ENCODE measurements around the gene ADCK2. TPM values are rescaled to one million over a fixed set of nuclear protein-coding genes. Genes with fewer than 3 reads are reported as not detected.
"Not testable (repeated sequence)": the region's sequence is repeated elsewhere in the genome, so short reads cannot be mapped to it uniquely, and the experiment has no call there.

Gene ADCK2
- total RNA-seq, 4 donors from 2014 or later: 19.7 to 27.2 (median 23.3) TPM

DNA sequence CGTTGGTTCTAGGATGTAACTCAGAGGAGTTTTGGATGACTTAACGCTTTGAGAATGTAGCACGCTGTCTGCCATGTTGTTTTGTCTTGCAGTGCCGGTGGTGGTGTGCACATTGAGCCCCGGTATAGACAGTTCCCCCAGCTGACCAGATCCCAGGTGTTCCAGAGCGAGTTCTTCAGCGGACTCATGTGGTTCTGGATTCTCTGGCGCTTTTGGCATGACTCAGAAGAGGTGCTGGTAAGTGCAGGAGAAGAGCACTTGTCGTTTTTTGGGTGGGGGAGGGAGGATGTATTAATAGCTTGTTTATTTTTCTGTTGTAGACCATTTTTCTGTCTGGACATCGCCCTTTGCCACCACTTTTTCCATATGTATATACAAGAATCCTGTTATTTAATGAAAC is 30.0 kb downstream of the ADCK2 start:
- no peaks in the 10 kb centered on the region for H3K27me3 ChIP-seq
- no peak overlapping the region for H3K4me3 ChIP-seq
- in situ Hi-C loops (cut with MboI; ENCODE audit: low sequenced_read_pairs in 4 of 4): no loop called here
- no peaks in the 10 kb centered on the region for H3K9me3 ChIP-seq
- ATAC-seq (no peak), DNase-seq (no peak)
- TF ChIP-seq POLR2A (IDR thresholded peaks at IDR 0.05): no peak
- TF ChIP-seq, protein P1, sequence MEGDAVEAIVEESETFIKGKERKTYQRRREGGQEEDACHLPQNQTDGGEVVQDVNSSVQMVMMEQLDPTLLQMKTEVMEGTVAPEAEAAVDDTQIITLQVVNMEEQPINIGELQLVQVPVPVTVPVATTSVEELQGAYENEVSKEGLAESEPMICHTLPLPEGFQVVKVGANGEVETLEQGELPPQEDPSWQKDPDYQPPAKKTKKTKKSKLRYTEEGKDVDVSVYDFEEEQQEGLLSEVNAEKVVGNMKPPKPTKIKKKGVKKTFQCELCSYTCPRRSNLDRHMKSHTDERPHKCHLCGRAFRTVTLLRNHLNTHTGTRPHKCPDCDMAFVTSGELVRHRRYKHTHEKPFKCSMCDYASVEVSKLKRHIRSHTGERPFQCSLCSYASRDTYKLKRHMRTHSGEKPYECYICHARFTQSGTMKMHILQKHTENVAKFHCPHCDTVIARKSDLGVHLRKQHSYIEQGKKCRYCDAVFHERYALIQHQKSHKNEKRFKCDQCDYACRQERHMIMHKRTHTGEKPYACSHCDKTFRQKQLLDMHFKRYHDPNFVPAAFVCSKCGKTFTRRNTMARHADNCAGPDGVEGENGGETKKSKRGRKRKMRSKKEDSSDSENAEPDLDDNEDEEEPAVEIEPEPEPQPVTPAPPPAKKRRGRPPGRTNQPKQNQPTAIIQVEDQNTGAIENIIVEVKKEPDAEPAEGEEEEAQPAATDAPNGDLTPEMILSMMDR (IDR thresholded peaks at IDR 0.05 in 4 of 5, conservative IDR thresholded peaks at IDR 0.05 in 1 of 5): no peak
- peaks cover 8% of the 10 kb centered on the region in 2 donors for H3K4me1 ChIP-seq
- intact Hi-C loops (cut with DNase I; ENCODE audit: low total_unique reads): no loop called here
- H3K27ac ChIP-seq: no peak overlapping the region
- H3K36me3 ChIP-seq: peaks cover 0 to 32% of the 10 kb centered on the region in 2 donors

GRCh38 chr7:140704205-140704604 is 31.5 kb downstream of the ADCK2 start:
- no peak for TF ChIP-seq POLR2A (IDR thresholded peaks at IDR 0.05)
- TF ChIP-seq, protein P1 (IDR thresholded peaks at IDR 0.05 in 4 of 5, conservative IDR thresholded peaks at IDR 0.05 in 1 of 5): no peak
- Histone ChIP-seq H3K4me1 (no peaks in the 10 kb centered on the region), H3K9me3 (no peaks in the 10 kb centered on the region), H3K4me3 (no peak overlapping the region), H3K27ac (no peak overlapping the region), H3K27me3 (no peaks in the 10 kb centered on the region), H3K36me3 (peaks cover 0 to 32% of the 10 kb centered on the region in 2 donors)
- no peak for DNase-seq
- in situ Hi-C loops (cut with MboI; ENCODE audit: low sequenced_read_pairs in 4 of 4): no loop called here
- intact Hi-C loops (cut with DNase I; ENCODE audit: low total_unique reads): no loop called here
- ATAC-seq: no peak

DNA sequence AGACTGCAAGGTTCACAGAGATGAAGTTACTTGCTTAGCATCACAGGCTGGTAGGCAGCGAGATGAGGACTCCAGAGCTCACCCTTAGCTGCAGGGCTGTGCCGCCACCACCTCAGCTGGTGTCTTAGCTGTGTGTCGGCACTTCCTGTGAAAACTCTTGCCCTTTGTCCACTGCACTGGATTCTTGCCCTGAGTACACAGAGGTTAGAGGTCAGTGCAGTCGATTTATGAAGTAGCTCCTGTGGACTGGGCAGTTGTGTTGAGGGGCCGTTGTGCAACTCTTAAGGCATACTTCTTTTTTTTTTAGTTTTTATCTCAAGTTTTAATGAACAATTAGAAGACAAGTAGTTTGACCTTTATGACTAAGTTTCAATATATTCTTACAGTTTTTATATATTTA is 34.4 kb downstream of the ADCK2 start:
- H3K9me3 ChIP-seq: no peaks in the 10 kb centered on the region
- peaks cover 0 to 32% of the 10 kb centered on the region in 2 donors for H3K36me3 ChIP-seq
- H3K27me3 ChIP-seq: no peaks in the 10 kb centered on the region
- in situ Hi-C loops (cut with MboI; ENCODE audit: low sequenced_read_pairs in 4 of 4): no loop called here
- TF ChIP-seq POLR2A (IDR thresholded peaks at IDR 0.05): no peak
- TF ChIP-seq, protein P1 (IDR thresholded peaks at IDR 0.05 in 4 of 5, conservative IDR thresholded peaks at IDR 0.05 in 1 of 5): no peak
- DNase-seq (no peak), ATAC-seq (no peak)
- H3K4me1 ChIP-seq: no peaks in the 10 kb centered on the region
- no peak overlapping the region for H3K27ac ChIP-seq
- H3K4me3 ChIP-seq: no peak overlapping the region
- intact Hi-C loops (cut with DNase I; ENCODE audit: low total_unique reads): no loop called here

DNA sequence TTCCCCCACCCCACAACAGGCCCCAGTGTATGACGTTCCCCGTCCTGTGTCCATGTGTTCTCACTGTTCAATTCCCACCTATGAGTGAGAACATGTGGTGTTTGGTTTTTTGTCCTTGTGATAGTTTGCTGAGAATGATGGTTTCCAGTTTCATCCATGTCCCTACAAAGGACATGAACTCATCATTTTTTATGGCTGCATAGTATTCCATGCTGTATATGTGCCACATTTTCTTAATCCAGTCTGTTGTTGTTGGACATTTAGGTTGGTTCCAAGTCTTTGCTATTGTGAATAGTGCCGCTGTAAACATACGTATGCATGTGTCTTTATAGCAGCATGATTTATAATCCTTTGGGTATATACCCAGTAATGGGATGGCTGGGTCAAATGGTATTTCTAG is 36.0 kb downstream of the ADCK2 start:
- H3K4me3 ChIP-seq; H3K4me1 ChIP-seq; ATAC-seq; DNase-seq; H3K27ac ChIP-seq; in situ Hi-C loops (cut with MboI; ENCODE audit: low sequenced_read_pairs in 4 of 4); H3K9me3 ChIP-seq; intact Hi-C loops (cut with DNase I; ENCODE audit: low total_unique reads); H3K27me3 ChIP-seq: not testable (repeated sequence)
- peaks cover 0 to 32% of the 10 kb centered on the region in 2 donors for H3K36me3 ChIP-seq

DNA sequence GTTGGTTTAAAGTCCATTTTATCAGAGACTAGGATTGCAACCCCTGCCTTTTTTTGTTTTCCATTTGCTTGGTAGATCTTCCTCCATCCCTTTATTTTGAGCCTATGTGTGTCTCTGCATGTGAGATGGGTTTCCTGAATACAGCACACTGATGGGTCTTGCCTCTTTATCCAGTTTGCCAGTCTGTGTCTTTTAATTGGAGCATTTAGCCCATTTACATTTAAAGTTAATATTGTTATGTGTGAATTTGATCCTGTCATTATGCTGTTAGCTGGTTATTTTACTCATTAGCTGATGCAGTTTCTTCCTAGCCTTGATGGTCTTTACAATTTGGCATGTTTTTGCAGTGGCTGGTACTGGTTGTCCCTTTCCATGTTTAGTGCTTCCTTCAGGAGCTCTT is 39.6 kb downstream of the ADCK2 start:
- ATAC-seq; H3K36me3 ChIP-seq; in situ Hi-C loops (cut with MboI; ENCODE audit: low sequenced_read_pairs in 4 of 4); H3K27me3 ChIP-seq; intact Hi-C loops (cut with DNase I; ENCODE audit: low total_unique reads); H3K9me3 ChIP-seq; DNase-seq; H3K4me1 ChIP-seq; H3K4me3 ChIP-seq; H3K27ac ChIP-seq: not testable (repeated sequence)

- intact Hi-C loops (cut with DNase I; ENCODE audit: low total_unique reads): no loop called here
- ATAC-seq: no peak
- no peak for TF ChIP-seq POLR2A (IDR thresholded peaks at IDR 0.05)
- TF ChIP-seq, protein P1 (IDR thresholded peaks at IDR 0.05 in 4 of 5, conservative IDR thresholded peaks at IDR 0.05 in 1 of 5): no peak
Measured at GRCh38 chr7:140714331-140715040, 41.7 kb downstream of the ADCK2 start.

More at GRCh38 chr7:140714331-140715040, 41.7 kb downstream of the ADCK2 start:
- Histone ChIP-seq H3K36me3 (no peaks in the 10 kb centered on the region), H3K4me1 (no peaks in the 10 kb centered on the region), H3K4me3 (no peak overlapping the region), H3K27ac (no peak overlapping the region), H3K27me3 (no peaks in the 10 kb centered on the region), H3K9me3 (no peaks in the 10 kb centered on the region)
- DNase-seq: no peak
- in situ Hi-C loops (cut with MboI; ENCODE audit: low sequenced_read_pairs in 4 of 4): no loop called here
